Parathyroid adenoma (tissue), 2 donors: ENCODE measurements around the gene SH3BGR.

Experiments
- H2AFZ ChIP-seq: fragments of 300-600 bp; sonication (generic); one replicate; pipeline ENCODE4 v1.7.0; 2017; ENCODE audit warnings: antibody characterized with exemption, mild to moderate bottlenecking
- H3K27ac ChIP-seq: fragments of 300-600 bp; sonication (generic); one replicate; pipeline ENCODE4 v1.7.0; 2017
- H3K27me3 ChIP-seq: fragments of 300-600 bp; sonication (generic); one replicate; pipeline ENCODE4 v1.7.0; 2017; ENCODE audit warnings: low read length; ENCODE audit not compliant: control insufficient read depth, insufficient read depth
- H3K36me3 ChIP-seq: fragments of 300-600 bp; sonication (generic); one replicate; pipeline ENCODE4 v1.7.0; 2017; ENCODE audit warnings: low read length; ENCODE audit not compliant: control insufficient read depth, insufficient read depth
- H3K4me1 ChIP-seq: fragments of 300-600 bp; sonication (generic); one replicate; pipeline ENCODE4 v1.7.0; 2017; ENCODE audit warnings: control low read depth
- H3K4me2 ChIP-seq: fragments of 300-600 bp; sonication (generic); one replicate; pipeline ENCODE4 v1.7.0; 2017; ENCODE audit warnings: low read length
- H3K4me3 ChIP-seq: fragments of 300-600 bp; sonication (generic); one replicate; pipeline ENCODE4 v1.7.0; 2017; ENCODE audit warnings: low read depth, low read length
- H3K79me2 ChIP-seq: fragments of 300-600 bp; sonication (generic); one replicate; pipeline ENCODE4 v1.7.0; 2017; ENCODE audit warnings: control low read depth
- H3K9ac ChIP-seq: fragments of 300-600 bp; sonication (generic); one replicate; pipeline ENCODE4 v1.7.0; 2017; ENCODE audit warnings: mild to moderate bottlenecking
- H3K9me3 ChIP-seq: fragments of 300-600 bp; sonication (generic); one replicate; pipeline ENCODE4 v1.7.0; 2017; ENCODE audit warnings: low read length; ENCODE audit not compliant: control insufficient read depth
- CTCF ChIP-seq: fragments of 300-600 bp; sonication (generic); IDR thresholded peaks from one replicate; pipeline ENCODE4 v1.7.0; 2017; ENCODE audit warnings: antibody characterized with exemption, mild to moderate bottlenecking
- donor health status: primary hyperparathyroidism.

SH3BGR gene

GRCh38 chr21:39525129-39525528, 73.4 kb downstream of the SH3BGR start:
- Histone ChIP-seq H3K79me2 (no peaks in the 10 kb centered on the region), H3K27ac (no peak overlapping the region)

DNA sequence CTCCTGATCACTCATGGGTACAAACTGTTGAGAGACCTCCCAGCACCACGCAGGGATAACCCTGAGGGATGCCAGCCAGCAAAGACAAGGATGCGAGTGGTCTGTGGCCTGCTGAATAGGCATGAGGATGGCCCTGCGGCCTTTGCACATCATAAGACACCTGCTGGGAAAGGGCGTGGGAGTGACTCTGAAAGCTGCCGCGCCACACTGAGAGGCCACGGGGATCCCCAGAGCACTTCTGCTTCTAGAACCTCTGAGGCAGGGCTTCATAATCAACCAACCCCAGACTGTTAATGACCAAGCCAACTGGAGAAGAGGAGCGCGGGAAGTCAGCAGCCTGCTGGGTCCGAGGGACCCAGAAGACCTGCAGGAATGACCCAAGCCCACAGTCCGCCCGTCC, 73.8 kb downstream of the SH3BGR start:
- H2AFZ ChIP-seq: no peak overlapping the region

More at GRCh38 chr21:39525129-39525528, 73.4 kb downstream of the SH3BGR start:
- no peak overlapping the region for H2AFZ ChIP-seq
- no peak overlapping the region for H3K9ac ChIP-seq
- H3K4me3 ChIP-seq: no peak overlapping the region
- H3K27me3 ChIP-seq: no peaks in the 10 kb centered on the region
- no peaks in the 10 kb centered on the region for H3K4me1 ChIP-seq
- TF ChIP-seq CTCF: no peak
- no peak overlapping the region for H3K4me2 ChIP-seq
- no peaks in the 10 kb centered on the region for H3K9me3 ChIP-seq
- H3K36me3 ChIP-seq: no peaks in the 10 kb centered on the region

GRCh38 chr21:39527067-39527595, 75.4 kb downstream of the SH3BGR start:
- Histone ChIP-seq H3K9me3 (no peaks in the 10 kb centered on the region), H3K36me3 (no peaks in the 10 kb centered on the region), H3K4me1 (no peaks in the 10 kb centered on the region), H3K27me3 (no peaks in the 10 kb centered on the region), H3K4me3 (no peak overlapping the region), H3K27ac (no peak overlapping the region), H3K4me2 (no peak overlapping the region), H3K9ac (no peak overlapping the region), H3K79me2 (no peaks in the 10 kb centered on the region), H2AFZ (no peak overlapping the region)
- no peak for TF ChIP-seq CTCF

More for the DNA sequence above, 73.8 kb downstream of the SH3BGR start:
- no peaks in the 10 kb centered on the region for H3K4me1 ChIP-seq
- H3K36me3 ChIP-seq: no peaks in the 10 kb centered on the region
- H3K4me3 ChIP-seq: no peak overlapping the region
- H3K4me2 ChIP-seq: no peak overlapping the region
- TF ChIP-seq CTCF: no peak
- H3K9ac ChIP-seq: no peak overlapping the region
- H3K79me2 ChIP-seq: no peaks in the 10 kb centered on the region
- H3K9me3 ChIP-seq: no peaks in the 10 kb centered on the region
- no peak overlapping the region for H3K27ac ChIP-seq
- no peaks in the 10 kb centered on the region for H3K27me3 ChIP-seq

DNA sequence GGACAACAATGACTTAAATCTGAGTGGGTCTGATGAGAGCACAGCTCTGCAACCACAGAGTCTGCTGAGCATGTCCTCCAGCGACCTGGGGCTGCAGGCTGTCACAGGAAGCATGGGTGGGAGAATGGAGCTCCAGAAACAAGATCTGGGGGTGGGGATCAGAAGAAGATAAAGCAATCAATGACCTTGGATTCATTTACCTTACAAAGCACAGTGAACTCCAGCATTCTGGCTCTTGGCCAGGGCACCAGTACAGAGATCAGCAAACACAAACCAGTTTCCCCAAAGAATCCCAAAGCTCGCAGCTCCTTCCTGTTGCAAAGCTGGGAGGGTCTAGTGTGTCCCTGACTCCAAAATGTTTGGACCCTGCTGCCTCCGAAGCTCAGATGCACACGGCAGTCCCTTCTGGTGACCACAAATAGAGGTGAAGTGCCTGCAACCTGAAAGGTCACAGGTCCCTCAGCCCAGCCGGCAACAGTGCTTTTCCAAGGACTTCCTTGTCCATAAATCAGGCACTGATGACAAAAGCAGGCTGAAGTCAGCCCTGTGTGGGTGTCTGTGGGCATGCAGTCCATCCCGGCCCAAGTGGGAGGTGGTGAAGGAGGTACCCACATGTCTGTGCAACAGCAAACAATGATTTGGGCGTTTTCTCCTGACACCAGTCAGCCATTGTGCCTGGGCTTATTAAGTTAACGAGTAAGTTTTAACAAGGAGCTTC, 76.1 kb downstream of the SH3BGR start:
- no peak overlapping the region for H3K4me2 ChIP-seq
- H3K27ac ChIP-seq: no peak overlapping the region
- H3K27me3 ChIP-seq: no peaks in the 10 kb centered on the region
- H2AFZ ChIP-seq: no peak overlapping the region
- H3K9ac ChIP-seq: no peak overlapping the region
- no peaks in the 10 kb centered on the region for H3K4me1 ChIP-seq
- no peak for TF ChIP-seq CTCF
- no peaks in the 10 kb centered on the region for H3K36me3 ChIP-seq
- H3K79me2 ChIP-seq: no peaks in the 10 kb centered on the region
- H3K9me3 ChIP-seq: no peaks in the 10 kb centered on the region
- H3K4me3 ChIP-seq: no peak overlapping the region

GRCh38 chr21:39529026-39529425, 77.3 kb downstream of the SH3BGR start:
- Histone ChIP-seq H3K4me1 (no peaks in the 10 kb centered on the region), H3K27ac (no peak overlapping the region), H3K79me2 (no peaks in the 10 kb centered on the region), H3K9me3 (no peaks in the 10 kb centered on the region), H3K4me2 (no peak overlapping the region), H3K4me3 (no peak overlapping the region), H3K36me3 (no peaks in the 10 kb centered on the region), H2AFZ (no peak overlapping the region), H3K27me3 (no peaks in the 10 kb centered on the region), H3K9ac (no peak overlapping the region)
- TF ChIP-seq CTCF: no peak
